Measurements from ENCODE around the gene CCM2L. TPM values are rescaled to one million over a fixed set of nuclear protein-coding genes. Genes with fewer than 3 reads are reported as not detected.

CCM2L gene
- total and polyA plus RNA-seq, 7 donors = 3.3 to 7.3 (median 4.0) TPM

DNA sequence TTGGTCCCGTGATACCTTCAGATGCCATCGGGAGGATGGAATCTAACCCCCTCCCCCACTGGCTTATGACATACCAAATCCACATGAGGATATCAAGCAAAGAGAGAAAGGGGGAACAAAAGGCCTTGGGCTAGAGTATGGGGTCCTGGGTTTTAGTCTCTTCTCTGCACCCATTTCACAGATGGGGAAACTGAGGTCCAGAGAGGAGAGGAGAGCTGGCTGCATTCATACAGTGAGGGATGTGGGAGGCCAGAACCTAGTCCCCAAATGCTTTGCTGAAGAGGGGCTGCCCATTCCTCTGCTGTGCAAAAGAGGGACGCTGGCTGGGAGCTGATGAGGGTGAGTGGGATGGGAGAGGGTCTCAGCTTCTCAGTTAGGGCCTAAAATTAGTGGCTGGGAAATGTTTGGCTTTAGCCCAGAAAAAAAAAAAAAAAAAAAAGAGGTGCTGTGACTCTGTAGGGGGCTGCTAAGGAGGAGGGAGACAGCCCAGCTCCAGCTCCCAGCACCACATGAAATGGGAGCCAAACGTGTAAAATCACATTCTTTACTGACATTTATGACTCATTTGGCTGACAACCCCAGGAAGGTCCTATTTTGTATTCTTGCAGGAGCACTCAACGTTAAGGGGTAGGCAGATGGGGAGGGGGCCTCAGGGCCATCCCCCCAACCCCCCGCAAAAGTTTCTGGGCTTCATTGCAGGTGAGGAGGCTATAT lies 30.4 kb upstream of the CCM2L start:
- Histone ChIP-seq H3K4me1 (no peaks in the 10 kb centered on the region), H3K27me3 (ENCODE audit: insufficient read depth in 3 of 3, low read length in 2 of 3) (peaks cover 0 to 19% (median 3%) of the 10 kb centered on the region in 3 donors), H3K4me3 (no peak overlapping the region), H3K9me3 (no peaks in the 10 kb centered on the region), H3K36me3 (ENCODE audit: insufficient read depth in 1 of 2, low read depth in 1 of 2) (no peaks in the 10 kb centered on the region), H3K27ac (no peak overlapping the region)
- WGBS, 3 donors = 53 to 57% (median 55%) methylated on average over 6 of the region's 6 CpGs
- no peak for TF ChIP-seq CTCF (IDR thresholded peaks at IDR 0.05)
- intact Hi-C loops (cut with DNase I) = no loop called here
- ATAC-seq (no peak), DNase-seq (no peak)

DNA sequence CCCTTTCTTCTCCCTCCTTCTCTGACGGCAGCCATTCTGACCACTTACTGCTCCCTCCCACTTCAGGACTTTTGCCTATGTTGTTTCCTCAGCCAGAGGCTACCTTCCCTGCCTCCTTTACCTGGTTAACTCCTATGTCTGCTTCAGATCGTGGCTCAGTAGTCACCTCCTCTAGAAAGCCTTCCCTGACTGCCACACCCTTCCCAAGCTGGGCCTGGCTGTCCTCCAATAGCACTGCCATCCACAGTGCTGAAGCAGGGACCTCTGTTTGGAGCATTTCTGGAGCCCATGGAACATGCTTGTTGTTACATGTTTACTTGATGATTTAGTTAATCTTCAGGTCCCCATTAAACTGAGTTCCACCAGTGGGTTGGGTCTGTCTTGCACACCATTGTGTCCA lies 28.5 kb upstream of the CCM2L start:
- no peaks in the 10 kb centered on the region for H3K36me3 ChIP-seq (ENCODE audit: insufficient read depth in 1 of 2, low read depth in 1 of 2)
- no peak for TF ChIP-seq CTCF (IDR thresholded peaks at IDR 0.05)
- no peak overlapping the region for H3K27ac ChIP-seq
- H3K9me3 ChIP-seq = no peaks in the 10 kb centered on the region
- no peak for DNase-seq
- no peak overlapping the region for H3K4me3 ChIP-seq
- H3K27me3 ChIP-seq (ENCODE audit: insufficient read depth in 3 of 3, low read length in 2 of 3) = peaks cover 0 to 12% (median 0%) of the 10 kb centered on the region in 3 donors
- intact Hi-C loops (cut with DNase I) = no loop called here
- no peaks in the 10 kb centered on the region for H3K4me1 ChIP-seq
- WGBS, 3 donors = 57 to 69% (median 66%) methylated on average over 2 of the region's 2 CpGs
- no peak for ATAC-seq

DNA sequence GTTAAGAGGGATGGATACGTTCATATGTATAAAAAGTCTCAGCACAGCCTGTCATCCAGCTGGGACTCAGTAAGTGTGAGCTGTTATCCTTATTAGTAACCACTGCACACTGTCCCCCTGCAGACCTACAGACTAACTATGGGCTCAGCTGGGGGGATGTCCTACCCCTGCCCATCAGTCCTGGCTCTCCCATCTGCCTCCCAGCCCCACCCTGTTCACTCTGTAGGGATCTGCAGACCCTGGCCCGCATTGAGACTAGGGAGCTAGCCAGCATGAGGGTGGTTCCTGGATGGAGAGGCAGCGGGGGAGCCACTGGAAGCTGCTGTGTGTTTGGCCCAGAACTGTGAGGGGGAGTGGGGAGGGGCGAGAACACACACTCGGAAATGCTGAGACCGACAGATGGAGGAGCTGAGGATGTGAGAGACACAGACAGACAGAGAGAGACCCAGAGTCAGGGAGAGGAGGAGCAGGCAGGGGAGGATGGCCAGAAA lies 25.2 kb upstream of the CCM2L start:
- TF ChIP-seq CTCF (IDR thresholded peaks at IDR 0.05) = no peak

GRCh38 chr20:31987744-31988143 lies 22.5 kb upstream of the CCM2L start:
- DNase-seq = no peak
- intact Hi-C loops (cut with DNase I) = no loop called here
- Histone ChIP-seq H3K9me3 (no peaks in the 10 kb centered on the region), H3K27me3 (ENCODE audit: insufficient read depth in 3 of 3, low read length in 2 of 3) (peaks cover 0 to 3% (median 0%) of the 10 kb centered on the region in 3 donors), H3K27ac (no peak overlapping the region), H3K4me3 (no peak overlapping the region), H3K36me3 (ENCODE audit: insufficient read depth in 1 of 2, low read depth in 1 of 2) (no peaks in the 10 kb centered on the region), H3K4me1 (no peaks in the 10 kb centered on the region)
- no peak for TF ChIP-seq CTCF (IDR thresholded peaks at IDR 0.05)
- ATAC-seq = no peak
- 56 to 78% (median 71%) methylated on average over 1 of the region's 1 CpG for WGBS, 3 donors

More for the DNA sequence above, 25.2 kb upstream of the CCM2L start:
- DNase-seq (no peak), ATAC-seq (no peak)
- peaks cover 0 to 7% (median 0%) of the 10 kb centered on the region in 3 donors for H3K27me3 ChIP-seq (ENCODE audit: insufficient read depth in 3 of 3, low read length in 2 of 3)
- 17 to 23% (median 22%) methylated on average over 6 of the region's 6 CpGs for WGBS, 3 donors
- H3K4me3 ChIP-seq = no peak overlapping the region
- no peaks in the 10 kb centered on the region for H3K36me3 ChIP-seq (ENCODE audit: insufficient read depth in 1 of 2, low read depth in 1 of 2)
- H3K4me1 ChIP-seq = no peaks in the 10 kb centered on the region
- H3K27ac ChIP-seq = no peak overlapping the region
- no peaks in the 10 kb centered on the region for H3K9me3 ChIP-seq
- intact Hi-C loops (cut with DNase I) = no loop called here

All from psoas muscle (tissue), 8 donors.